Fibroblast of the aortic adventitia (primary cell): ENCODE results near the gene DSG2. TPM values are rescaled to one million over a fixed set of nuclear protein-coding genes. Genes with fewer than 3 reads are reported as not detected.
"Not testable (repeated sequence)": the region's sequence is repeated elsewhere in the genome, so short reads cannot be mapped to it uniquely, and the experiment has no call there.

Experiments used
- DNase-seq: peaks from one replicate; pipeline ENCODE4 v3.0.0-alpha.2; 2010; ENCODE audit warnings: low read depth
- H3K4me3 ChIP-seq: 2 replicates; pipeline ENCODE4 v1.5.1; 2011; ENCODE audit warnings: low read depth, mild to moderate bottlenecking, control low read depth, low read length, moderate library complexity
- total RNA-seq: library from RNA; depleted of rRNA; stranded (reverse); fragments of >200 nt; gene quantifications from 2 replicates; pipeline ENCODE4 v1.2.3, GENCODE V29; 2012; ENCODE audit warnings: low replicate concordance
- TF ChIP-seq, protein P1 (sequence below): IDR thresholded peaks from 2 replicates; pipeline ENCODE4 v1.5.1; 2011; ENCODE audit warnings: mild to moderate bottlenecking, low read length, control low read depth, inconsistent platforms; ENCODE audit not compliant: insufficient read depth

Gene DSG2
- total RNA-seq, 1 donor = 4.2 TPM

DNA sequence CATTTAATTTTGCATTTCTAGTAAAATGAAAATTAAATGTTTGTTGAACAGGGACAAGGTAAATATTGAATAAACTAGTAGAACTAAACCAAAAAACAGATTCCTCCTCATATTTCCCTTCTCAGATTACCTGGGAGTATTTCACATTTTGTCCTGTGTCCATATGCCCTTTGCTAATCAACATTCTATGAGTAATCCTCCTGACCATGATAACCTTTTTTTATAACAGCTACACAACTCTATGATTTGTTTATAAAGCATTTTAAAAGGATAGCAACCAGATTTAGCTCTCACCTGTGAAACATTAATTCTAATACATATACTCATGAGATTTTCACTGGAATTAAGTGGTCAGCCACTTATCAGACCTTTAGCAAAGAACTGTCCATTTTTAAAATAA lies 7.1 kb upstream of the DSG2 start:
- DNase-seq = no peak
- H3K4me3 ChIP-seq = no peak overlapping the region
- TF ChIP-seq, protein P1, sequence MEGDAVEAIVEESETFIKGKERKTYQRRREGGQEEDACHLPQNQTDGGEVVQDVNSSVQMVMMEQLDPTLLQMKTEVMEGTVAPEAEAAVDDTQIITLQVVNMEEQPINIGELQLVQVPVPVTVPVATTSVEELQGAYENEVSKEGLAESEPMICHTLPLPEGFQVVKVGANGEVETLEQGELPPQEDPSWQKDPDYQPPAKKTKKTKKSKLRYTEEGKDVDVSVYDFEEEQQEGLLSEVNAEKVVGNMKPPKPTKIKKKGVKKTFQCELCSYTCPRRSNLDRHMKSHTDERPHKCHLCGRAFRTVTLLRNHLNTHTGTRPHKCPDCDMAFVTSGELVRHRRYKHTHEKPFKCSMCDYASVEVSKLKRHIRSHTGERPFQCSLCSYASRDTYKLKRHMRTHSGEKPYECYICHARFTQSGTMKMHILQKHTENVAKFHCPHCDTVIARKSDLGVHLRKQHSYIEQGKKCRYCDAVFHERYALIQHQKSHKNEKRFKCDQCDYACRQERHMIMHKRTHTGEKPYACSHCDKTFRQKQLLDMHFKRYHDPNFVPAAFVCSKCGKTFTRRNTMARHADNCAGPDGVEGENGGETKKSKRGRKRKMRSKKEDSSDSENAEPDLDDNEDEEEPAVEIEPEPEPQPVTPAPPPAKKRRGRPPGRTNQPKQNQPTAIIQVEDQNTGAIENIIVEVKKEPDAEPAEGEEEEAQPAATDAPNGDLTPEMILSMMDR = no peak

DNA sequence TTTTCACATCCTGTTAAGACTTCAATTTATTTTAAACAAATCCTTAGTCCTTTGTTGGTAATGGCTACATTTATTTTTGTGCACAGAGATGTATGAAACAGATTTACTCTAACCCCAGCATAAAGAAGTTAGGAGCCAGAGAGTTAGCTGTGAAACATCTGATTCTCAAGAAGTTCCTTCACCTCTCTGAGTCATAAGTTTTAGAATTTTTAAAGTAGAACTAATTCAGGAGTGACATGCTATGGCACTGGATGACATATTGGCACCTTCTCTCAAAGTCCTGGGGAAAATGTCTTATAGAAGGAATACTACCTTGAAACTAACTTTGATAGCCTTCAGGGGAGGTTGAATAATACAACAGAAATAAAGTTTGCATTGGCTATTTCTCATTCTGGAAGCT lies 6.4 kb upstream of the DSG2 start:
- DNase-seq = no peak
- TF ChIP-seq, protein P1 = no peak

DNA sequence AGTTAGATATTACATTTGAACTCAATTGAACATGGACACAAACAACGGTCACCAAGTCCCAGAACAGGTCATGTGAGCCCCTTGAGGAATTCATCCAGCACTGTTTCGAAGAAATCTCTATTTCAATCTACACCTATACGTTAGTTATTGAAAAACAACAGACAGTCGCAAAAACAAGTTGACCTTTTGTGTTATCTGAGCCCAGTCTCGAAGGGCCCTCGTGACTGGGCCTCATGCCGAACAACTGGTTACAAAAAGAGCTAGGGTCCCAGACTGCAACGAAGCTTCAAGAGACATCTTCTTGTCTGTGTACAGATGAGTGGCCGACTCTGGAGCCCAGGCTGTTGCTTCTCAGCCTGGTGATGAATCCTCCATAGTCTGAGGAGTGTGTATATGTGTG lies 5.3 kb upstream of the DSG2 start:
- no peak overlapping the region for H3K4me3 ChIP-seq
- TF ChIP-seq, protein P1 = no peak
- no peak for DNase-seq

More for the DNA sequence above, 6.4 kb upstream of the DSG2 start:
- no peak overlapping the region for H3K4me3 ChIP-seq

DNA sequence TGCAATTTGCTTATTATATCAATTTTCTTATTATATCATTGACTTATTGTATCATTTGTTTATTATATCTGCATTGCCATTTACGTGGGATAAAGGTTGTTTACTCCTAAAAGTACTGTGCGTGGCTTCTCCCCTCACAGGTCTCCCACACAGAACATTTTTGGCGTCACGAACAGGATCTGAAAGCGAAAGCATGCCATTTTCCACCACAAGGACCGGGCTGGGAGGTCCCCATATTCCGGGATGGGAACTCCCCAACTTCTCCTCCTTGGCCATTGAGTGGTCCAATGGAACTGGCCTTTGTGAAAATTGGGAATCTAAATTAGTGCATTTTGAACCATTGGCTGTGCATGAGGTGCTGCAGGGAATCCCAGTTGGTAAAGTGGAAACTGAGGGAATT lies 4.8 kb upstream of the DSG2 start:
- DNase-seq = no peak
- TF ChIP-seq, protein P1 = no peak
- H3K4me3 ChIP-seq = no peak overlapping the region

DNA sequence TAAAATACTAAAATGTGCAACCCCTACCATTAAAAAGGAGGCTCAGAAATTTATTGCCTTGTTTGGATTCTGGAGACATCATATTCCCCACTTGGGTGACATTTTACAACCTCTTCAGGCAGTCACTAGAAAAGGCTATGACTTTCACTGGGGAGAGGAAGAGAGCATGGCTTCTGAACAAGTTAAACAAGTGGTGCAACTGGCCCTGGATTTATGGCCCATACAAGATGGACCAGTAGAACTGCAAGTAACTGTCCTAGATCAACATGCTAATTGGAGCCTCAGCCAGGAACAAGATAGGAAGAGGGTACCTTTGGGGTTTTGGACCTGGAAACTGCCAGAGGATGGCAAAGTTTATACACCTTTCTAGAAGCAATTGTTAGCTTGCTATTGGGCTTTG lies 4.0 kb upstream of the DSG2 start:
- TF ChIP-seq, protein P1 = no peak
- H3K4me3 ChIP-seq = no peak overlapping the region
- DNase-seq = no peak

DNA sequence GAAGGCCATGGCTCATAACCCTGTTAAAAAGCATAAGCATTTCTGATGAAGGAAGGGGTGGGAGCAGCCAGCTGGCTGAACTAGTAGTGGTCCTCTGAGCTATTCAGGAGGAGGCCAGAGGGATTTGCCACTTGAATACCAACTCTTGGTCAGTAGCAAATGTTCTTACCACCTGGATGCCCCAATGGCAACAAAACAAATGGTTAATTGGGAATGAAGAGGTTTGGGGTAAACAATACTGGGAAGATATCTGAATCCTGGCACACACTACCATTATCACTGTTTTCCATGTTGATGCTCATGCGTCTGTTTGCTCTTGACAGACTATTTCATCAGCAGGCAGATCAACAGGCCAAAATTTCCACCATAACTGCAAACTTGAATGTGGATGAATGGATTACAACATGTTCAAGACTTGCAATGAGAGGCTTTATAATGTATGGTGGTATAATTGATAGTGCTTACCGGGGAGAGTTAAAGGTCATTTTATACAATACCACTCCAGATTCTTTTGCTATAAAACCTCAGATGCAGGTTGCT lies 3.2 kb upstream of the DSG2 start:
- DNase-seq, H3K4me3 ChIP-seq: not testable (repeated sequence)

DNA sequence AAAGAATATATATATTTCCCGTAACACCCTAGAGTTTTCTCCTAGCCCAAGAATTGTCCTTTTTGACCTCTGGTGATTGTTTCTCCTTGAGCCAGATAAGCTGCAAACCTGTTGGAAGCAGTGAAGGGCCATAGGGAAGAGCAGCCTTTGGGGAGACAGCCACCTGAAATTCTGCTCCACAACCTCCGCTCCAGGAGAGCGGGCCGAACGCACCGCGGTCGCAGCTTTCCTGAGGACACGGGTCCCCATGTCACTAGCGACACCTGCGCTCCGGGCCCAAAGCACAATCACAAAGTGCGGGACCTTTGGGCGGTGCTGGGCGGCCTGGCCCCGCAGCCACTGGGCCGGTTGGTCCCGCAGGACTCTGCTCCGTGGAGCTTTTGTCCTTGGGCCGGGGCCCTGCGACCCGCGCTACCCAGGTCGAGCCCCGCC lies 557 bp upstream of the DSG2 start:
- TF ChIP-seq, protein P1 = no peak
- no peak for DNase-seq
- no peak overlapping the region for H3K4me3 ChIP-seq
